ENCODE results near the gene CNTNAP5. TPM values are rescaled to one million over a fixed set of nuclear protein-coding genes. Genes with fewer than 3 reads are reported as not detected.

CNTNAP5 gene
- total and polyA plus RNA-seq, 2 donors (not counting 1 experiment from before 2014, with no cell fraction given) = not detected

DNA sequence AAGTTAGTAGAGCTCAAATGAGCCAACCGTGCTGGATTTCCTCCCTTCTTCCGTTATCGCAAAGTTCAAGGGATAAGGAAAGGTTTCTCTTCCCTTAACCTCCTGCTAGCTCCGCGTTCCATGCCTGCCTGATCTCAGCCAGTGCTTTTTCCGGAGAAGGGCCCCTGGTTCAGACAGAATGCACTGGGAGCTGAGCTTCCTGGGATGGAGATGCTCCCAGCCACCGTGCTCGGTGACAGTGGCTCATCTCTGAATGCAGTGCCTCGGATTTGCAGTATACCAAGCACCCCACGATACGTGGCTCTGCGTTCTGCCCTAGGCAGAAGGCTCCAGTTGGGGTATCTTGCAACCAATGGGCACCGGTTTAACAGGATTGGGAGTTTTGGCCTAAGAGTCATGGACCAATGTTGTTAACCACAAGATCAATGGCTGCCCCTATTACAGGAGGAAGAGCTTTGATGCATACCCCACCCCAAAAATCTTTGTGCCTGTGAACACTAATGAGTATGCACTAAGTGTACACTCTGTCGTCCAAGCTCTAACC is 876 bp downstream of the CNTNAP5 start:
- H3K4me3 Mint-ChIP-seq = no peak overlapping the region
- H2AFZ ChIP-seq (ENCODE audit: insufficient read depth, low read depth, low read length, poor library complexity, severe bottlenecking) = no peak overlapping the region
- no peak overlapping the region for H3K4me2 ChIP-seq (replicated peaks; ENCODE audit: low read depth, low read length, poor library complexity, severe bottlenecking)
- ATAC-seq (ENCODE audit: low read depth) (no peak), DNase-seq (no peak)
- ChIA-PET POLR2A (no interaction called here), CTCF (interaction anchor here (1.5 kb wide), 1 partner anchor 18 kb away, joined by 3 read pairs; no protein-coding TSS in a partner anchor)
- no peaks in the 10 kb centered on the region for H3K4me1 Mint-ChIP-seq
- H3K27me3 Mint-ChIP-seq = peaks cover 34% of the 10 kb centered on the region
- peaks cover 0 to 24% (median 5%) of the 10 kb centered on the region in 4 experiments for H3K27me3 ChIP-seq (replicated peaks in 1 of 4; ENCODE audit: control extremely low read depth in 1 of 4, control insufficient read depth in 3 of 4, insufficient read depth in 4 of 4, low read length in 3 of 4)
- H3K9me3 Mint-ChIP-seq (ENCODE audit: insufficient read depth) = no peaks in the 10 kb centered on the region
- no peaks in the 10 kb centered on the region for H3K4me1 ChIP-seq (ENCODE audit: control insufficient read depth in 2 of 2, insufficient read depth in 2 of 2, low read length in 2 of 2)
- no peak overlapping the region for H3K9ac ChIP-seq (ENCODE audit: low read length)
- H3K27ac ChIP-seq (ENCODE audit: low read length in 2 of 2) = no peak overlapping the region
- no peak overlapping the region for H3K27ac Mint-ChIP-seq
- no peaks in the 10 kb centered on the region for H3K79me2 ChIP-seq (ENCODE audit: control insufficient read depth, insufficient read depth, low read length)
- TF ChIP-seq, protein P1, sequence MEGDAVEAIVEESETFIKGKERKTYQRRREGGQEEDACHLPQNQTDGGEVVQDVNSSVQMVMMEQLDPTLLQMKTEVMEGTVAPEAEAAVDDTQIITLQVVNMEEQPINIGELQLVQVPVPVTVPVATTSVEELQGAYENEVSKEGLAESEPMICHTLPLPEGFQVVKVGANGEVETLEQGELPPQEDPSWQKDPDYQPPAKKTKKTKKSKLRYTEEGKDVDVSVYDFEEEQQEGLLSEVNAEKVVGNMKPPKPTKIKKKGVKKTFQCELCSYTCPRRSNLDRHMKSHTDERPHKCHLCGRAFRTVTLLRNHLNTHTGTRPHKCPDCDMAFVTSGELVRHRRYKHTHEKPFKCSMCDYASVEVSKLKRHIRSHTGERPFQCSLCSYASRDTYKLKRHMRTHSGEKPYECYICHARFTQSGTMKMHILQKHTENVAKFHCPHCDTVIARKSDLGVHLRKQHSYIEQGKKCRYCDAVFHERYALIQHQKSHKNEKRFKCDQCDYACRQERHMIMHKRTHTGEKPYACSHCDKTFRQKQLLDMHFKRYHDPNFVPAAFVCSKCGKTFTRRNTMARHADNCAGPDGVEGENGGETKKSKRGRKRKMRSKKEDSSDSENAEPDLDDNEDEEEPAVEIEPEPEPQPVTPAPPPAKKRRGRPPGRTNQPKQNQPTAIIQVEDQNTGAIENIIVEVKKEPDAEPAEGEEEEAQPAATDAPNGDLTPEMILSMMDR (IDR thresholded peaks at IDR 0.05) = no peak
- no peak for TF ChIP-seq EZH2 (IDR thresholded peaks at IDR 0.05; ENCODE audit: borderline replicate concordance, insufficient read depth, low read depth, low read length, poor library complexity, severe bottlenecking)
- H3K36me3 ChIP-seq (replicated peaks in 1 of 2; ENCODE audit: control extremely low read depth in 1 of 2, control insufficient read depth in 1 of 2, extremely low read depth in 1 of 2, insufficient read depth in 2 of 2, low read length in 1 of 2) = no peaks in the 10 kb centered on the region
- 49% methylated on average over 13 of the region's 14 CpGs for WGBS (ENCODE audit: insufficient coverage)
- H3K9me3 ChIP-seq (ENCODE audit: control extremely low read depth in 1 of 3, control insufficient read depth in 2 of 3, insufficient read depth in 1 of 3, low read length in 2 of 3) = peaks cover 0 to 17% (median 0%) of the 10 kb centered on the region in 3 donors
- H3K4me3 ChIP-seq (ENCODE audit: control extremely low read depth in 1 of 5, extremely low read depth in 1 of 5, insufficient read depth in 1 of 5, low read depth in 2 of 5, low read length in 4 of 5) = no peak overlapping the region
- no peaks in the 10 kb centered on the region for H4K20me1 ChIP-seq (ENCODE audit: control insufficient read depth, insufficient read depth, low read length, poor library complexity, severe bottlenecking)
- intact Hi-C loops (cut with micrococcal nuclease) = no loop called here

DNA sequence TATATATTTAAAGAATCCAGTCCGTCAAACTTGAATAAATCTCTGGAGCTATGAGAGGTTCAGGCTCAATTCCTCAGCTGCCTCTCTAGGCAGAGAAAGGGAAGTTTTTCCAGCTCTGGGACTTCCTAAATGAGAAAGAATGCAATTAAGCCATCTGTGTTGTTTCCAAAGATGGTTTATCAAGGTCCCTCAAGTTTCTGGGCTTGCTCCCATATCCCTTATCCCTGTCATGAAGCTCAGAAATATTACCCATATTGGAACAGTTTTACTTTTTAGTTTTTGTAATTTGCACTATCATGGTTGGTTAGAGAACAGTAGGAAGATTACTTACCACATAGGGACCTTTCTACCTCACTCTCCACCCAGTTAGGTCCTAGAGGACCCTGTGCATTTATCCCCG is 1.4 kb downstream of the CNTNAP5 start:
- no peak overlapping the region for H3K4me3 Mint-ChIP-seq
- H3K36me3 ChIP-seq (replicated peaks in 1 of 2; ENCODE audit: control extremely low read depth in 1 of 2, control insufficient read depth in 1 of 2, extremely low read depth in 1 of 2, insufficient read depth in 2 of 2, low read length in 1 of 2) = no peaks in the 10 kb centered on the region
- no peaks in the 10 kb centered on the region for H3K4me1 Mint-ChIP-seq
- peaks cover 34% of the 10 kb centered on the region for H3K27me3 Mint-ChIP-seq
- H3K9me3 Mint-ChIP-seq (ENCODE audit: insufficient read depth) = no peaks in the 10 kb centered on the region
- TF ChIP-seq, protein P1 (IDR thresholded peaks at IDR 0.05) = no peak
- no peak for TF ChIP-seq EZH2 (IDR thresholded peaks at IDR 0.05; ENCODE audit: borderline replicate concordance, insufficient read depth, low read depth, low read length, poor library complexity, severe bottlenecking)
- WGBS (ENCODE audit: insufficient coverage) = 100% methylated on average over 1 of the region's 2 CpGs
- CTCF ChIA-PET = interaction anchor here (1.5 kb wide), 1 partner anchor 18 kb away, joined by 3 read pairs; no protein-coding TSS in a partner anchor
- peaks cover 0 to 24% (median 5%) of the 10 kb centered on the region in 4 experiments for H3K27me3 ChIP-seq (replicated peaks in 1 of 4; ENCODE audit: control extremely low read depth in 1 of 4, control insufficient read depth in 3 of 4, insufficient read depth in 4 of 4, low read length in 3 of 4)
- no peaks in the 10 kb centered on the region for H4K20me1 ChIP-seq (ENCODE audit: control insufficient read depth, insufficient read depth, low read length, poor library complexity, severe bottlenecking)
- no peak overlapping the region for H3K27ac ChIP-seq (ENCODE audit: low read length in 2 of 2)
- H3K4me1 ChIP-seq (ENCODE audit: control insufficient read depth in 2 of 2, insufficient read depth in 2 of 2, low read length in 2 of 2) = no peaks in the 10 kb centered on the region
- POLR2A ChIA-PET = no interaction called here
- H3K27ac Mint-ChIP-seq = no peak overlapping the region
- no peak overlapping the region for H3K9ac ChIP-seq (ENCODE audit: low read length)
- no peak overlapping the region for H3K4me2 ChIP-seq (replicated peaks; ENCODE audit: low read depth, low read length, poor library complexity, severe bottlenecking)
- ATAC-seq (ENCODE audit: low read depth) (no peak), DNase-seq (no peak)
- no peak overlapping the region for H2AFZ ChIP-seq (ENCODE audit: insufficient read depth, low read depth, low read length, poor library complexity, severe bottlenecking)
- no peaks in the 10 kb centered on the region for H3K79me2 ChIP-seq (ENCODE audit: control insufficient read depth, insufficient read depth, low read length)
- H3K9me3 ChIP-seq (ENCODE audit: control extremely low read depth in 1 of 3, control insufficient read depth in 2 of 3, insufficient read depth in 1 of 3, low read length in 2 of 3) = peaks cover 0 to 17% (median 0%) of the 10 kb centered on the region in 3 donors
- intact Hi-C loops (cut with micrococcal nuclease) = no loop called here
- H3K4me3 ChIP-seq (ENCODE audit: control extremely low read depth in 1 of 5, extremely low read depth in 1 of 5, insufficient read depth in 1 of 5, low read depth in 2 of 5, low read length in 4 of 5) = no peak overlapping the region
